NCI-H2171 (cell line): ENCODE measurements around the gene MGME1.
"Not testable (repeated sequence)": the region's sequence is repeated elsewhere in the genome, so short reads cannot be mapped to it uniquely, and the experiment has no call there.

Source experiments
- DNase-seq: peaks from one replicate; lab custom pipeline; 2025; lab: John Stamatoyannopoulos, UW

MGME1 gene

GRCh38 chr20:18020931-18021330, 52.1 kb downstream of the MGME1 start:
- DNase-seq = no peak

GRCh38 chr20:18024606-18025127, 55.8 kb downstream of the MGME1 start:
- DNase-seq = no peak

GRCh38 chr20:18027011-18027410, 58.2 kb downstream of the MGME1 start:
- not testable (repeated sequence) for DNase-seq

- no peak for DNase-seq
These were observed 61.2 kb downstream of the MGME1 start for GRCh38 chr20:18030020-18030419.

GRCh38 chr20:18031050-18031449, 62.2 kb downstream of the MGME1 start:
- no peak for DNase-seq

- no peak for DNase-seq
These were observed 63.2 kb downstream of the MGME1 start for GRCh38 chr20:18031888-18032509.

GRCh38 chr20:18032977-18033892, 64.4 kb downstream of the MGME1 start:
- DNase-seq = no peak

GRCh38 chr20:18034039-18034438, 65.2 kb downstream of the MGME1 start:
- no peak for DNase-seq

- no peak for DNase-seq
These were observed 70.2 kb downstream of the MGME1 start for GRCh38 chr20:18039063-18039462.
